ENCODE results near the gene OOSP3. TPM values are rescaled to one million over a fixed set of nuclear protein-coding genes. Genes with fewer than 3 reads are reported as not detected.

OOSP3 gene
- polyA plus RNA-seq, 4 donors = not detected

DNA sequence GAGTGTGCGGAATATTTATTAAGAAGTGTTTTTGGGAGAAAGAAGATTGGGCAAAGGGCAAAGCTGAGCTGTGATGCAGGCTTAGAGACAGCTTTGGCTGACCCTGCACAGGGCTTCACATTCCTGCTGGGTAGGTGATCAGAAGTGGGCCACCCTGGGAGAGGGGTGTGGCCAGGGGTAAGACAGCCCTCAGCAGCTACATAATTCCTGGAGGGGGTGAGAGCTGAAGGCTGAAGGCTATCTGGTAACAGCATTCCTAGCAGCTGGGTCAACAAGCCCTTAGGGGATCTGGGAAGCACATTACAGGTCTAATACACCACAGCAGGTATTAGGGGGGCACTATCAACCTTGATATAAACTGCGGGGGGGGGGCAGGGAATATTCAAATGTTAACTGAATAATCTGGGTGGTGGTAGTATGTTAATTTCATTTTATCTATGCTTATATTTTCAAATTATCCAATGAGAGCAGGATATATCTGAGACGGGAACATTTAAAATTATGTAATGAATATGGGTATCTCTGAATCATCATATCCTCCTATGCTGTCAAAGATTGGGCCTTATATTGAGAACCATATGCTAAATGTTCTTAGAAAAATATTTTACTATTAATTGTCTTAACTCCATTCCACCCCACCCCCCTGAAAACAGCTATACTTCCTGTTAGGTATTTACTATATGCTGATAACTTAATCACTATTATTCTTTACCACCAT, 65.6 kb downstream of the OOSP3 start:
- DNase-seq (ENCODE audit: low read depth in 4 of 4, low spot score in 3 of 4) = no peak

DNA sequence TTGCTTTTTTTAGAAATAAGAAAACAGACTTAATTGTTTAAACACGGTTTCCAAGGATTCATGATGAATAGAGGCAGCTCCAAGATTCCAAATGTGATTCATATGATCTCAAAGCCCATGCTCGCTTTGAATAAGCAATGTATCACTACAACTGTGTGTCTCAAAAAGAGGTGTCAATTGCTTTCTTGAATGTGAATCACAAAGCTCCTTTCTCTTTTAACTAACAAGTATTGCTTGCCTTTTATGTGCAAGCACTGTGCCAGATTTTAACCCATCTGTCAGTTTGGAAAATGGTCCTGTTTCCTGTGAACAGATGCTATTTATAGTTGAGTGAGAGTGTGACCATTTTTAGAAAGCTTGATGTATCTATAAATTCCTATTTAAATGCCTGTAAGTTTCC, 66.1 kb downstream of the OOSP3 start:
- no peak for DNase-seq (ENCODE audit: low read depth in 4 of 4, low spot score in 3 of 4)

Other genes starting within 250 kb of the OOSP3 start
- 10 to 100 TPM; 36.6 to 47.4 (median 45.2) TPM for gene PATL1, start 209.7 kb upstream of the OOSP3 start, polyA plus RNA-seq (ENCODE audit: insufficient read length in 4 of 4)
- not detected for gene OR10V1, start 164.9 kb upstream of the OOSP3 start, polyA plus RNA-seq (ENCODE audit: insufficient read length in 4 of 4)
- 10 to 100 TPM in 3 of 4 donors, 1 to 10 TPM in 1; 4.7 to 64.1 (median 45.2) TPM for gene STX3, start 123.4 kb upstream of the OOSP3 start, polyA plus RNA-seq (ENCODE audit: insufficient read length in 4 of 4)
- gene MRPL16, start 68.0 kb upstream of the OOSP3 start, polyA plus RNA-seq (ENCODE audit: insufficient read length in 4 of 4) = 10 to 100 TPM; 45.1 to 62.8 (median 61.5) TPM
- not detected for gene CBLIF, start 33.3 kb upstream of the OOSP3 start, polyA plus RNA-seq (ENCODE audit: insufficient read length in 4 of 4)
- under 1 TPM in 3 of 4 donors, not detected in 1; 0.34 to 0.58 (median 0.57) TPM for gene TCN1, start 12.3 kb upstream of the OOSP3 start, polyA plus RNA-seq (ENCODE audit: insufficient read length in 4 of 4)
- under 1 TPM in 3 of 4 donors, not detected in 1; 0.16 to 0.42 (median 0.40) TPM for gene OOSP1, start 59.6 kb downstream of the OOSP3 start, polyA plus RNA-seq (ENCODE audit: insufficient read length in 4 of 4)
- gene OOSP4A, start 85.3 kb downstream of the OOSP3 start, polyA plus RNA-seq (ENCODE audit: insufficient read length in 4 of 4) = not detected
- gene OOSP4B, start 138.4 kb downstream of the OOSP3 start, polyA plus RNA-seq (ENCODE audit: insufficient read length in 4 of 4) = not detected
- not detected for gene OOSP2, start 161.6 kb downstream of the OOSP3 start, polyA plus RNA-seq (ENCODE audit: insufficient read length in 4 of 4)
- gene MS4A3, start 177.9 kb downstream of the OOSP3 start, polyA plus RNA-seq (ENCODE audit: insufficient read length in 4 of 4) = 1 to 10 TPM in 1 of 4 donors, under 1 TPM in 3; 0.26 to 1.3 (median 0.53) TPM
- under 1 TPM in 2 of 4 donors, not detected in 2; 0.04 to 0.15 TPM for gene MS4A2, start 209.9 kb downstream of the OOSP3 start, polyA plus RNA-seq (ENCODE audit: insufficient read length in 4 of 4)